ENCODE measurements around the gene C11orf97.
"Not testable (repeated sequence)": the region's sequence is repeated elsewhere in the genome, so short reads cannot be mapped to it uniquely, and the experiment has no call there.

C11orf97 gene

DNA sequence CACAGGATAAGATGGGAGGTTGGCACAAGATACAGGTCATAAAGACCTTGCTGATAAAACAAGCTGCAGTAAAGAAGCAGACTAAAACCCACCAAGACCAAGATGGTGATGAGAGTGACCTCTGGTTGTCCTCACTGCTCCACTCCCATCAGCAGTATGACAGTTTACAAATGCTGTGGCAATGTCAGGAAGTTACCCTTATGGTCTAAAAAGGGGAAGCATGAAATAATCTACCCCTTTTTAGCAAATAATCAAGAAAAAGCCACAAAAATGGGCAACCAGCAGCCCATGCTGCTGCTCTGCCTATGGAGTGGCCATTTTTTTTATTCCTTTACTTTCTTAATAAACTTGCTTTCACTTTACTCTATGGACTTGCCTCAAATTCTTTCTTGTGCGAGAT is 46.2 kb downstream of the C11orf97 start:
- no peak for DNase-seq

GRCh38 chr11:94558932-94559331 is 46.7 kb downstream of the C11orf97 start:
- no peak for DNase-seq

DNA sequence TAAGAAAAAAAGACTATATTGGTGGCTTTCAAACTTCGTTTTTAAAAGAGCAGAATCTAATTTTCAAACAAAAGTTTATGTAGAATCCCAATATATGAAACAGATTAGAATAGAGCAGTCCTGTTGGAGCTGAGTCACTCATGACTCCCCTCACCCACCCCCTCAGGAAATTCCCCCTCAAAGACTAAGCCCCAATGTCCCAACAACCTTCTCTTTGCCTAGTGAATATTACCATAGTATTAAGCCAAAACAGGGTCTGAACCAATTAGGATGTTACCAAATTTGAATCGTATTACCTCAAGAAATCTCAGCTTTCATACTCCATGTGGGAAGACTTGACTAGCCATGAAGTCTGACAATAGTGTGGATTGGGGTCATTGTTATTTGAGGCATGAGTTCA is 47.1 kb downstream of the C11orf97 start:
- DNase-seq: no peak

- no peak for DNase-seq
Observed at GRCh38 chr11:94560834-94561233, 48.6 kb downstream of the C11orf97 start.

GRCh38 chr11:94563176-94563847 is 51.1 kb downstream of the C11orf97 start:
- no peak for DNase-seq

DNA sequence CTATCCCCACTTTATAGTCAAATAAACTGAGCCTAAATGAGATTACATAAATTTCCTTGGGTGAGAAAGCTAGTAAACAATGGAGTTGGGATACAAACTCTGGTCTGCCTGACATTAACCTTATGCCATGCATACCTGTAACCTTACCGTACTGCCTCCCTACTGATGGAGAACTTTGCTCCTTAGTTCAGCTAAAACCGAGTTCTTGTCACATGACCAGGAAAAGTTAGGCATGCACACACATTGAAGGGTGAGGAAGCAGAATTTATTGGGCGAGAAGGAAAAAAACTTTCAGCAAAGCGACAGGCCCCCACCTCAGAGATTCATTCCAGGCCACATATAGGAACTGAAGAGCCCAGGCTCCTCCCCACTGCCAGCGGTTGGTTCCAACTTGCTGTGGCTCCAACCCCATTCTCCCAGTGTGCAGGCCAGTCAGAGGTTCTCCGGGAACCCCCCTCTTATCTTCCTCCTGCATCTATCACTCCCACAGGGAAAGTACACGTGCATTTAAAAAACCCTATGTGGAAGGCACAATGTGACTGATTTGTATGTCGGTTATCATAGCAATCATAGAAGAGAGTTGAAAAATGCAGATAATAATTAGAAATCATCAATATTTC is 51.7 kb downstream of the C11orf97 start:
- DNase-seq: no peak

DNA sequence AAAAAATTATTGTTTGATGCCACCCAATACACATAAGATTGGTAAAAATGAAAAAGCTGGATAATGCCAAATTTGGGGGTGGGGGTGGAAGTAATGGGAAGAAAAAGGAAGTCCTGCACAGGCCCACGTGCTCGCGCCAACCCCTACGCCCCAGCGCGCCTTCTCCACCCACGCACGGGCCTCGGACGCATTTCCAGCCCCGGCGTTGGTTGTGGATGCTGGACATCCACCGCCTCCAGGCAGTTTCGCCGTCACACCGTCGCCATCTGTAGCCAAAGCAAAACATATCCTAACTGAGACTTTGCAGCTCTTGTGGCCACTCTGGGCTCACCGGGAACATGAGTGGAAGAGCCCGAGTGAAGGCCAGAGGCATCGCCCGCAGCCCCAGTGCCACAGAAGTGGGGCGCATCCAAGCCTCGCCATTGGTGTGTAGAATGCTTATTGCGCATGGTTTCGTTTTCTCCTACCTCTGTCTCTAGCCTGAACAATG is 55.0 kb downstream of the C11orf97 start, which contains the start of gene PIWIL4:
Gene PIWIL4 (plus strand): TSS at position 188 of the 490 bp plus-strand sequence. CDS start 151 bp downstream, at position 339.
- no peak for DNase-seq

DNA sequence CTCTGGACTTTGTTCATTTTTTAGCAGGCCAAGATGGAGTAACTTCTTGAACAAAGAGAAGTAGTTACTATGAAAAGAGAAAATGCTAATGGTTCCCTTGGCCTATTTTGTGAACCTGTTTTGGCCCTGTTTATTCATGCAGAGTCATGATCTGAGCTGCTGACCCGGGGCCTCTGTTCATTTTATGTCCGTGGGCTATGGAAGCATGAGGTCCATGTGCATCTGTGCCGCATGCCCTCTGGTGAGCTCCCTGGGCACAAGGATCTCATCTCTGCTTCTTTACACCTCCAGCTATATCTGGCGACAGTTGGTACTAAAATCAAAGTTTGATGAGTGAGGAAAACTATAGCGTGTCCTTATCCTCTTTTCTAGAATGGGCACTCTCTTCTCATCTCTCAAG is 55.9 kb downstream of the C11orf97 start:
- no peak for DNase-seq

- DNase-seq: no peak
Observed at GRCh38 chr11:94568717-94569116, 56.5 kb downstream of the C11orf97 start.

DNA sequence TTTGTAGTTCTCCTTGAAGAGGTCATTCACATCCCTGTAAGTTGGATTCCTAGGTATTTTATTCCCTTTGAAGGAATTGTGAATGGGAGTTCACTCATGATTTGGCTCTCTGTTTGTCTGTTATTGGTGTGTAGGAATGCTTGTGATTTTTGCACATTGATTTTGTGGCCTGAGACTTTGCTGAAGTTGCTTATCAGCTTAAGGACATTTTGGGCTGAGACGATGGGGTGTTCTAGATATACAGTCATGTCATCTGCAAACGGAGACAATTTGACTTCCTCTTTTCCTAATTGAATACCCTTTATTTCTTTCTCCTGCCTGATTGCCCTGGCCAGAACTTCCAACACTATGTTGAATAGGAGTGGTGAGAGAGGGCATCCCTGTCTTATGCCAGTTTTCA is 60.7 kb downstream of the C11orf97 start:
- not testable (repeated sequence) for DNase-seq

GRCh38 chr11:94574193-94574961 is 62.1 kb downstream of the C11orf97 start:
- no peak for DNase-seq

DNA sequence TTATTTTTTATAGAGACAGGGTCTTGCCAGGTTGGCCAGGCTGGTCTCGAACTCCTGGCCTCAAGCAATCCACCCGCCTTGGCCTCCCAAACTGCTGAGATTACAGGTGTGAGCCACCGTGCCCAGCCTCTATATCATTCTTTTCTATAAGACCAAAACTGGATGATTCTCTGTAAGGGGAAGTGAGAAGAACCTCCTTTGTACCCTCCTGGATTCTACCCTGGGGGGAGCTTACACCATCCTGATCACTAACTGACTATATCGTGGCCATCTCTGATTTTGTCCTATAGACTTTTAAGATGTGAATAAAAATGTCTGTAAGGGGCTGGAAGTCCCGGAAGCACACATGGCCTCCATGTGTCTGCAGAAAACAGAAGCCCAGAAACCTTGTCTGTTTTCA is 64.0 kb downstream of the C11orf97 start:
- no peak for DNase-seq

GRCh38 chr11:94577841-94578240 is 65.6 kb downstream of the C11orf97 start:
- no peak for DNase-seq

Measured in activated CD4-positive, alpha-beta T cell treated with anti-CD3 and anti-CD28 coated beads for 1 hour (primary cell).